ENCODE data around the gene SH3GL1.

- TF ChIP-seq, protein P1, sequence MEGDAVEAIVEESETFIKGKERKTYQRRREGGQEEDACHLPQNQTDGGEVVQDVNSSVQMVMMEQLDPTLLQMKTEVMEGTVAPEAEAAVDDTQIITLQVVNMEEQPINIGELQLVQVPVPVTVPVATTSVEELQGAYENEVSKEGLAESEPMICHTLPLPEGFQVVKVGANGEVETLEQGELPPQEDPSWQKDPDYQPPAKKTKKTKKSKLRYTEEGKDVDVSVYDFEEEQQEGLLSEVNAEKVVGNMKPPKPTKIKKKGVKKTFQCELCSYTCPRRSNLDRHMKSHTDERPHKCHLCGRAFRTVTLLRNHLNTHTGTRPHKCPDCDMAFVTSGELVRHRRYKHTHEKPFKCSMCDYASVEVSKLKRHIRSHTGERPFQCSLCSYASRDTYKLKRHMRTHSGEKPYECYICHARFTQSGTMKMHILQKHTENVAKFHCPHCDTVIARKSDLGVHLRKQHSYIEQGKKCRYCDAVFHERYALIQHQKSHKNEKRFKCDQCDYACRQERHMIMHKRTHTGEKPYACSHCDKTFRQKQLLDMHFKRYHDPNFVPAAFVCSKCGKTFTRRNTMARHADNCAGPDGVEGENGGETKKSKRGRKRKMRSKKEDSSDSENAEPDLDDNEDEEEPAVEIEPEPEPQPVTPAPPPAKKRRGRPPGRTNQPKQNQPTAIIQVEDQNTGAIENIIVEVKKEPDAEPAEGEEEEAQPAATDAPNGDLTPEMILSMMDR (IDR thresholded peaks at IDR 0.05), result no peak
- TF ChIP-seq YY1 (IDR thresholded peaks at IDR 0.05; ENCODE audit: low read depth) (no peak), EP300 (IDR thresholded peaks at IDR 0.05; ENCODE audit: borderline replicate concordance in 1 of 2, low read depth in 1 of 2, low read length in 1 of 2) (no peak), RAD21 (IDR thresholded peaks at IDR 0.05; ENCODE audit: low read length) (no peak), TAF1 (IDR thresholded peaks at IDR 0.05; ENCODE audit: borderline replicate concordance, low read depth, low read length) (no peak)
These were observed 49.6 kb downstream of the SH3GL1 start for GRCh38 chr19:4350726-4351125.
